Measurements from ENCODE around the gene GOLGA8H. TPM values are rescaled to one million over a fixed set of nuclear protein-coding genes. Genes with fewer than 3 reads are reported as not detected.

Gene GOLGA8H, protein sequence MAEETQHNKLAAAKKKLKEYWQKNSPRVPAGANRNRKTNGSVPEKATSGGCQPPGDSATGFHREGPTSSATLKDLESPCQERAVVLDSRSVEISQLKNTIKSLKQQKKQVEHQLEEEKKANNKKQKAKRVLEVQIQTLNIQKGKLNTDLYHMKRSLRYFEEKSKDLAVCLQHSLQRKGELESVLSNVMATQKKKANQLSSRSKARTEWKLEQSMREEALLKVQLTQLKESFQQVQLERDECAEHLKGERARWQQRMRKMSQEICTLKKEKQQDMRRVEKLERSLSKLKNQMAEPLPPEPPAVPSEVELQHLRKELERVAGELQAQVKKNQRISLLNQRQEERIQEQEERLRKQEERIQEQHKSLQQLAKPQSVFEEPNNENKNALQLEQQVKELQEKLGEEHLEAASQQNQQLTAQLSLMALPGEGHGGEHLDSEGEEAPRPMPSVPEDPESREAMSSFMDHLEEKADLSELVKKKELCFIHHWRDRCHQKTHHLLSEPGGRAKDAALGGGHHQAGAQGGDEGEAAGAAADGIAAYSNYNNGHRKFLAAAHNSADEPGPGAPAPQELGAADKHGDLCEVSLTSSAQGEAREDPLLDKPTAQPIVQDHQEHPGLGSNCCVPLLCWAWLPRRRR
- total RNA-seq, result under 1 TPM in 1 of 2 donors, not detected in 1; 0.33 TPM

DNA sequence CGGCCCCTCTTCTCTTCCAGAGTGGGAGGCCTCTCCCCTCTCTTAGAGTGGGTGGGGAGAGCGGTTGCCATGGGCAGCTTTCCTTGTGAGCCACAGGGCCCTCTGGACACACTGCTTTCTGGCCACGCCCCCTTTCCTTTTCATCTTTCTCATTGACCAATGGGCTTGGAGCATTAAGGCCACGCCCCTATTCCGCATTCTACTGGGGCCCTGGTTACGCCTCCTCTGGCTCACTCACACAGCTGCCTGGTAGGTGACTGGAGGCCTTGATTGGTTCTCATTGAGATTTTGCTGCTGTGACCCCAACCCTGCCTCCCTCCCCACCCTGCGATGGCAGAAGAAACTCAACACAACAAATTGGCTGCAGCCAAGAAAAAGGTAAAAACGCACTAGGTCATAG lies at the start of gene GOLGA8H:
GOLGA8H (plus strand) TSS at position 233 of the 400 bp plus-strand sequence; CDS start at position 331, 98 bp downstream.

DNA sequence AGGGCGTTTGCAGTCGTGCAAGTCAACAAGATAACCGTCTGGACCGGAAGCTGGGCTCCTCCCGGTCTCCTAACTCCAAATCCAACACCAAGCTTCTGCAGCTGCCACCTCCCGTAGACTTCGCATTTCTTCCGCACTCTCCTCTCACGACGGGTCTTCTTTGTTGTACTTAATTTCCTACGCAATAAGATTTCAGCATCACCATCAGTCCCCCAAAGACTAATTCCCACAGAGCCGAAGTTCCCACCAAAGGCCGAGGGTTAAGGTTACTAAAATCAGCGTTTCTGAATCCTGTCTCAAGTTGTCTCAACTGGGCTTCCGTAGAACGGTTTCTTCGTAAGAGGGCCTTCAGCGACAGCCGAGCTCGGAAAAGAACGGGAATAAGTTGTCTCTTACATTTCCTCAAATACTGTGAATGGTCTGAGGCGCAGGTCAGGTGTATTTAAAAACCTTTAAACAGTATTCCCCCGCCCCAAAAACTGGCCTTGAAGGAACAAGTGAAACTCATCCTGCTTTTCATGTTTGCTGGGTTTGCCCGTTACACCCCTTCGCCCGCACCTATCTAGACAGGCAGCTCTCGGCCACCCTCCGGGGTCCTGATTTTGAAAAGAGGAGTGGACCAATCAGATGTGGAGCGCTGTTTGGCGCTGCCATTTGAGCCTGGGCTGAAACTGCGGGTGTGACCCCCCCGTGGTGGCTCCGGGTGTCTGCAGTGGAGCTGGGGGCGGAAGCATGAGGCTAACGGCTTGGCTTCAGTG lies 21.8 kb downstream of the GOLGA8H start, which contains the start of gene ARHGAP11B:
ARHGAP11B (plus strand) TSS at position 693 of the 758 bp plus-strand sequence.

Small RNAs within 50 kb of the gene (small RNA-seq; reads per million reads assigned to genes)
- gene RF00096, result 0 reads per million in 2 donors
- gene RN7SL628P, result 0 reads per million in 2 donors
- gene RN7SL796P, result 0 reads per million in 2 donors

Other genes with a start within 250 kb of the GOLGA8H start
- gene CHRFAM7A, start 210.5 kb upstream of the GOLGA8H start, total RNA-seq, result 1 to 10 TPM in 1 of 2 donors, under 1 TPM in 1; 0.69 to 2.3 TPM
- under 1 TPM; under 0.01 to 0.34 TPM for gene GOLGA8R, start 189.8 kb upstream of the GOLGA8H start, total RNA-seq
- under 1 TPM; 0.33 to 0.69 TPM for gene GOLGA8Q, start 52.0 kb upstream of the GOLGA8H start, total RNA-seq

All from melanocyte of skin (primary cell).